RCC 7860 (cell line): Measurements from ENCODE around the gene ENPP4.
"Not testable (repeated sequence)": the region's sequence is repeated elsewhere in the genome, so short reads cannot be mapped to it uniquely, and the experiment has no call there.

ENCODE experiments used
- DNase-seq: peaks from one replicate; pipeline ENCODE4 v3.0.0-alpha.2; 2015; ENCODE audit warnings: low spot score
- FAIRE-seq: peaks from 2 replicates; lab custom pipeline; 2012; peaks lifted over from hg19 to GRCh38; lab: Jason Lieb, UNC

ENPP4 gene

DNA sequence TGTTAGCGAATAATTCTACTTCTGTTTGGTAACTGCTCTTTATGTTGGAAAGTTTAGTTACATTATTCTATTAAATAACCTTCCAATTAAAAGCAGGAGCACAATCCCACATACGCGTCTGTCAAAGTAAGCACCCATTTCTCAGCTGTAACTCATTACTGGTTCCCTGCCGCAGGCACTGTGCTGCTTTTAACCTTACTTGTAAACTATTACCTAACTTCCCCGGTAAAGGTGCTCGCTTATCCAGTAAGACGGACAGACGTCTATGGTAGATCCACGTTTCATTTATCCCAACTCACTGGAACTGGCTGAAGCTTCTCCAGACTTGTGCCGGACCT is 529 bp upstream of the ENPP4 start:
- no peak for DNase-seq
- no peak for FAIRE-seq

DNA sequence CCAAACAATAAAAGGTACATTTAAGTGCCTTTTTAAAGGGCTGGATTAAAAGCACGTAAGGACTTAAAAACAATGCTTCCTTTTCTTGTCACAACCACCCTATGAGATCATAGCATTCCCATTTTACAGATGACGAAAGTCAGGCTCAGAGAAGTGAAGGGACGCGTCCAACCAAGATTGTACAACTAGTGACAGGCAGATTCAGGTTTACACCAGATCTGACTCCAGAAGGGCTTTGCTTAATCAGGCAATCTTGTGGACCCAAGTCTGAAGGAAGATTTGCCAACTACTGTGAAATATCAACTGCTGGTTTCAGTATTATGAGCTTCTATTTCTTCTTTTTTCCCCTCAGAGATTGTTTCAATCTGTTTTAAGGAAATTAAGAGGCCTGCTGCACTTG is 877 bp downstream of the ENPP4 start:
- DNase-seq = no peak
- no peak for FAIRE-seq

DNA sequence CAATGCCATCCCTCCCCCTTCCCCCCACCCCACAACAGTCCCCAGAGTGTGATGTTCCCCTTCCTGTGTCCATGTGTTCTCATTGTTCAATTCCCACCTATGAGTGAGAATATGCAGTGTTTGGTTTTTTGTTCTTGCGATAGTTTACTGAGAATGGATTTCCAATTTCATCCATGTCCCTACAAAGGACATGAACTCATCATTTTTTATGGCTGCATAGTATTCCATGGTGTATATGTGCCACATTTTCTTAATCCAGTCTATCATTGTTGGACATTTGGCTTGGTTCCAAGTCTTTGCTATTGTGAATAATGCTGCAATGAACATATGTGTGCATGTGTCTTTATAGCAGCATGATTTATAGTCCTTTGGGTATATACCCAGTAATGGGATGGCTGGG is 1.5 kb downstream of the ENPP4 start:
- DNase-seq, FAIRE-seq: not testable (repeated sequence)

DNA sequence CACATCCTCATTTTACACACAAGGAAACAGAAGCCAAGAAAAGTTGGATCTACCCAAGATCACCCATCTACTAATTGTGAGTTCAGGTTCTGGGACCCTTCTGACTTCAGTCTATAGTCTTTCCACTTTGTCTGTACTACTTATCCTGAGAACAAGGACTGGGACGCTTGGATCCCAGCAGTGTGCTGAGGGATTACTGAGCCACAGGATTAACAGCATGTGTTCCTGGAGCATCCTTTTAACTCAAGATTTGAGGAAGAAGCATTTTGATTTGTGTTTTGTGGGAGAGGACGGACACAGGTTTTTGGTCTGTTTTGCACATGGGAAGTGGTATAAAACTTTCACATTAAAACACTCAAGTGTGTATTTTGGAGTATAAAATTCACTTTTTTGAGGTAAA is 4.4 kb downstream of the ENPP4 start:
- DNase-seq = no peak

DNA sequence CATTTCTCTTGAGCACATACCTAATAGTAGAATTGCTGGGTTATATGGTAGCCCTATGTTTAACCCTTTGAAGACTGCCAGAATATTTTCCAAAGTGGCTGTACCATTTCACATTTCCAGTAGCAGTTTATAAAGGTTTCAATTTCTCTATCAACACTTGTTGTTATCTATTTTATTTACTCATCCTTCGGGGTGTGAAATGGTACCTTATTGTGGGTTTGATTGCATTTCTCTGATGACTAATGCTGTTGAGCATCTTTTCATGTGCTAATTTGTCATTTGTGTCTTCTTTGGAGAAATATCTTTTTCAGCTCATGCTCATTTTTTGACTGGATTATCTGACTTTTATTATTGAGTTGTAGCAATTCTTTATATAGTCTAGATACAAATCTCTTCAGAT is 5.4 kb downstream of the ENPP4 start:
- no peak for FAIRE-seq
- no peak for DNase-seq

More for the DNA sequence above, 4.4 kb downstream of the ENPP4 start:
- no peak for FAIRE-seq

- FAIRE-seq = no peak
These were observed 7.0 kb downstream of the ENPP4 start for GRCh38 chr6:46136831-46137230.

GRCh38 chr6:46137387-46137786 is 7.6 kb downstream of the ENPP4 start:
- no peak for DNase-seq
- FAIRE-seq = no peak

More at GRCh38 chr6:46136831-46137230, 7.0 kb downstream of the ENPP4 start:
- DNase-seq = no peak

DNA sequence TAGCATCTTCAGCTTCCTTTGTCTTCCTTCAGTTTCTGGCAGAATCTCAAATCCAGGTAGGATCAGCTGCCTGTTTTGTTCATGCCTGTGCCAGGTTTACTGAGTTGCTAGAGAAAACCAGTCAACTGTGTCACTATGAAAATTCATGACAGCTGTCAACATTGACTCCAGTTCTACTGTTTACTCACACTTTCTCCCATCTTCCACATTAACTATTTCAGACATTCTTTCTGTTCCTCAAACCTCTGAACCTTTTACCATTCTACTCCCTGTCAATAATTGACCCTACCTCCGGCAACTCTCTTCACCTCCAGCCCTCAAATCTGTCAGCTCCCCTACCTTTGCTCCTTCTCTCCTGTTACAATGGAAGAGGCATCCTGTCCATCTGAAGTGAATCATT is 8.5 kb downstream of the ENPP4 start:
- no peak for FAIRE-seq
- no peak for DNase-seq

DNA sequence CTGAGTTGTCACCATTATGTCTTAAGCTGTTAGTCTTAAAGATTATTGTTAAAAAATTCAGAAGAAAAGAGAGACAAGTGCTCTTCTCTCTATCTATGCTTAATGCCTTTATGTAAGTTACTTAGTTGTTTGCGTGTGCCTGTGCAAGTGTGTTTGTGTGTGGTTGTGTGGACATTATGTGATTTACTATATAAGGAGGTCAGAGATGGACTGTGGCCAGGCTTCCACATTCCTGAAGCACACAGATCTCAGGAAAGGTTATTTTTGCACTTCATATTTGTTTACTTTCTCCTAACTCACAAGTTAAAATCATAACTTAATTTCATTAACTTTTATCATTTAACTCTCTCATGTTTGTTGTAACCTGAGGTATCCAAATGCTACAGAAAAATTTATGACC is 14.5 kb downstream of the ENPP4 start:
- no peak for FAIRE-seq
- no peak for DNase-seq

GRCh38 chr6:46149066-46149465 is 19.3 kb downstream of the ENPP4 start:
- not testable (repeated sequence) for DNase-seq, FAIRE-seq

GRCh38 chr6:46156701-46157100 is 26.9 kb downstream of the ENPP4 start:
- no peak for FAIRE-seq
- DNase-seq = no peak

GRCh38 chr6:46159229-46159628 is 29.4 kb downstream of the ENPP4 start:
- no peak for FAIRE-seq

GRCh38 chr6:46160102-46160501 is 30.3 kb downstream of the ENPP4 start:
- FAIRE-seq (no peak), DNase-seq (no peak)

More at GRCh38 chr6:46159229-46159628, 29.4 kb downstream of the ENPP4 start:
- DNase-seq = no peak

DNA sequence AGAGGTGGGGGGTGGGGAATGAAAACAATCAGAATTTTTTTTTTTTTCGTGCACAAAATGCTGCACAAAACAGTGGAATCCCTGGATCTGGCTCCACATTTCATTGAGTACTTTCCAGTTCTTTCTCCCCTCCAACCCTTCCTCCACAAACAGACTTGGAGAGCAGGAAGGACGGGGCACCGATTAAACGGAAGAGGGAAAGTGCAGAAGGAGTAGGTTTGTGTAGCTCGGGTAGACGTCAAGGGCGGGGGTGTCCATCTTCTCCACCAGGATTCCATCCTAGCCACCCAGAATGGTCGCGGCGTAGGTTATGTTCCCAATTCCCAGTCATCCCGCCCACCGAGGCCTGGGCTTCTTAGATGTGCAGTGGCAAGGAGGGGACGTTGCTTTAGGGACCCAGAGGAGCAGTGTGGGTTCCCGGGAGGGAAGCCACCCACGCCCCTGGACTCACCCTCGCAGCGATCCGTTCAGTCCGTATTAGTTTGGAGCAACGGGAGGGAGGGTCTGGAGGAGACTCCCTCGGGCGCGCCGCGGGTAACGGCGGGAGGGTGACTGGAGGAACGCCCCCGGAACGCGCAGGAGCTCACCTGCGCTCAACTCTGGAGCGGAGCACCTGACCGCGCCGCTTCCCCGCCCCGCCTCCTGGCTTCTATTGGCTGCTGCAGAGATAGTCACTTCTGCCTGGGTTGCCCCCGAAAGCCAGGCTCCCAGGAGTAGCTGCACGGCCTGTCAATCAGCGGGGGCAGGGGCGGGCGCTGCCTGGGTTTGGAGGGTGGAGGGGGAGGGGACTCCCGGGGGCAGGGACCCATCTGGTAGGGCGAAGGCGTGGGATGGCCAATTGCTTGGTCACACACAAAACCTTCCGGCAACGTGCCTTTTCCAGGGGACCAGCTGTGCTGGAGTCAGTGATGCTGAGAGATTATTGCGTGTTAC is 40.8 kb downstream of the ENPP4 start, which contains the start of gene ENPP5:
Gene ENPP5, minus strand, starts transcription at position 624 of the 933 bp plus-strand sequence. CDS start 2,718 bp downstream, outside the sequence.
- FAIRE-seq = no peak

GRCh38 chr6:46172176-46172575 is 42.4 kb downstream of the ENPP4 start:
- no peak for DNase-seq
- FAIRE-seq = no peak

More for the DNA sequence above, 40.8 kb downstream of the ENPP4 start, which contains the start of gene ENPP5:
- no peak for DNase-seq

- DNase-seq = no peak
- FAIRE-seq = no peak
These were observed 45.1 kb downstream of the ENPP4 start for GRCh38 chr6:46174904-46175303.

- DNase-seq = no peak
- FAIRE-seq = no peak
These were observed 45.7 kb downstream of the ENPP4 start for GRCh38 chr6:46175446-46175845.

- FAIRE-seq (no peak), DNase-seq (no peak)
These were observed 46.2 kb downstream of the ENPP4 start for GRCh38 chr6:46175976-46176375.

DNA sequence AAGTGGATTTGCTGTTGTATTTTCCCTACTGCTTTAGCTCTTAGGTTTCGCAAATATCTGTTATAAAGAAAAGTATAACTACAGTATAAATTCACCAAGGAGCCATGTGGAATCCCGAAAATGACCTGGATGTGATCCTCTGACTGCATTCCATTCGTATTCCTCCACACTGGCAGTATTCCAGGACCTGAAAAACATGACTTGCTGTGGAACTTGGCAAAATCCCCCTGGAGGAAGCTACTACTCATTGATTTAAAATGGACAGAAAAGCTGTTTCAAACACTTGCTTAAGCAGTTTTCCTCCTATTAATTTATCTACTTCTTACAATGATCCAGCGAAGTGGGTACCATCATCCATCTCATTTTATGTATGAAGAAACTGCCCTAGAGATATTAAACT is 54.3 kb downstream of the ENPP4 start:
- FAIRE-seq (no peak), DNase-seq (peak; percentile 27)

GRCh38 chr6:46186583-46186982 is 56.8 kb downstream of the ENPP4 start:
- DNase-seq (no peak), FAIRE-seq (no peak)

DNA sequence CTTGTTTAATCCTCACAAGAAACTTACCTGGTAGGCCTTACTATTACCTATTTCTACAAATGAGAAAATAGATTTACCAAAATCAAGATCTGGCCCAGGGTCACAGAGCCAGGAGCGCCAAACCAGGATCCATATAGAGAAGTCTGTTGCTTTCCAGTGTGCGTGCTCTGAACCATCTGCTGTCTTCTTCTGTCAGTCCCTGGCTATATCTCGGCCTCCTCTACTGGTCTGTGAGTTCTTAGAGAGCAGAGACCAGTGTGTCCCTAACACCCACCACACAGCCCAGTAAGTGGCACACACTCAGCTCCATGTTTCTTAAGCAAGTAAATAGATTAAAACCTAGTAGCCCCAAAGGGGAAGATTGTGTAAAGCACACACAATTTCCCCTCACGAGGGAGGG is 59.9 kb downstream of the ENPP4 start:
- no peak for FAIRE-seq

DNA sequence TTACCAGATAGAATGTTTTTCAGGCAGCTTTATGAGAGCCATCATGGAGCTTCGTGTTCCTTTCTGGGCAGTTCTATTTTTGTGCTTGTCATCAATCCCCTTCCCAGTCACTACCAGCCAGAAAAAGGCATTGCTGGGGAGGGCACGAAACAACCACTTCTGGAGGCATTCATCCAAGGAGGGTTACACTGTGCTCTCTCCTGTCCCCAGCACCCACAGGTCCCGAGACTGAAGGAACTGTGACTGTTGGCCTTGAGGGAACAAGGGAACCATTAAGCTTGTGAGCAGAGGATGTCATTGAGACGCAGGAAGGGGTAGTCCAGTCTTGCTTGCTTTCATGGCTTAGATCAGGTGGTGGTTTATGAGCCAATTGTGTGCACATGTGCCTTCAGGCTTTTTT is 61.1 kb downstream of the ENPP4 start:
- FAIRE-seq = no peak
- no peak for DNase-seq

More for the DNA sequence above, 59.9 kb downstream of the ENPP4 start:
- DNase-seq = no peak
